Effector CD8-positive, alpha-beta T cell (primary cell): ENCODE data around the gene GARIN5A.
A peak's percentile ranks its signal among the peaks of the same experiment; 100 is the strongest.
"Not testable (repeated sequence)": the region's sequence is repeated elsewhere in the genome, so short reads cannot be mapped to it uniquely, and the experiment has no call there.

Experiments used
- DNase-seq: peaks from one replicate; lab custom pipeline; 2025; lab: John Stamatoyannopoulos, UW

GARIN5A gene

GRCh38 chr19:50488389-50489194, 11.9 kb upstream of the GARIN5A start:
- no peak for DNase-seq

- peak; percentile 34 for DNase-seq
Measured at GRCh38 chr19:50486823-50487515, 10.3 kb upstream of the GARIN5A start.

GRCh38 chr19:50485284-50485955, 8.8 kb upstream of the GARIN5A start:
- DNase-seq: no peak

- no peak for DNase-seq
Measured at GRCh38 chr19:50482916-50483315, 6.3 kb upstream of the GARIN5A start.

GRCh38 chr19:50482271-50482855, 5.7 kb upstream of the GARIN5A start:
- DNase-seq: no peak

GRCh38 chr19:50481351-50482149, 4.9 kb upstream of the GARIN5A start:
- no peak for DNase-seq

GRCh38 chr19:50480281-50481111, 3.8 kb upstream of the GARIN5A start:
- DNase-seq: no peak

- no peak for DNase-seq
Measured at GRCh38 chr19:50479761-50480251, 3.2 kb upstream of the GARIN5A start.

GRCh38 chr19:50478901-50479715, 2.5 kb upstream of the GARIN5A start:
- no peak for DNase-seq

- no peak for DNase-seq
Measured at GRCh38 chr19:50477751-50478515, 1.3 kb upstream of the GARIN5A start.

- no peak for DNase-seq
Measured at GRCh38 chr19:50476907-50477238, 225 bp upstream of the GARIN5A start.

- DNase-seq: no peak
Measured at GRCh38 chr19:50475736-50476223, 868 bp downstream of the GARIN5A start.

- no peak for DNase-seq
Measured at GRCh38 chr19:50475101-50475568, 1.5 kb downstream of the GARIN5A start.

- DNase-seq: not testable (repeated sequence)
Measured at GRCh38 chr19:50473336-50473735, 3.3 kb downstream of the GARIN5A start.

- DNase-seq: no peak
Measured at GRCh38 chr19:50468818-50469217, 7.8 kb downstream of the GARIN5A start.

- no peak for DNase-seq
Measured at GRCh38 chr19:50467566-50467965, 9.1 kb downstream of the GARIN5A start.

- DNase-seq: no peak
Measured at GRCh38 chr19:50466706-50467039, 10.0 kb downstream of the GARIN5A start.

- no peak for DNase-seq
Measured at GRCh38 chr19:50465986-50466705, 10.5 kb downstream of the GARIN5A start.
